Peyer's patch (tissue), 4 donors: Measurements from ENCODE around the gene FBLL1. TPM values are rescaled to one million over a fixed set of nuclear protein-coding genes. Genes with fewer than 3 reads are reported as not detected.

Experiments used
- DNase-seq, 3 donors: peaks; one replicate each; pipeline ENCODE4 v3.0.0-alpha.2; 2017 to 2019
- H3K27ac ChIP-seq, 4 donors: fragments of 200-600 bp; sonication (generic); one replicate each; pipeline ENCODE4 v1.5.1; 2016 to 2019
- H3K27me3 ChIP-seq, 2 donors: fragments of 200-600 bp; sonication (generic); one replicate each; pipeline ENCODE4 v1.5.1; 2019
- H3K36me3 ChIP-seq, 3 donors: fragments of 200-600 bp; sonication (generic); one replicate each; pipeline ENCODE4 v1.5.1; 2016 to 2019
- H3K4me1 ChIP-seq, 4 donors: fragments of 200-600 bp; sonication (generic); one replicate each; pipeline ENCODE4 v1.5.1; 2016 to 2019
- H3K4me3 ChIP-seq, 4 donors: fragments of 200-600 bp; sonication (generic); 1 replicate in 3 of 4; 2 replicates in 1 of 4; pipeline ENCODE4 v1.5.1; 2016 to 2019; ENCODE audit warnings: mild to moderate bottlenecking in 1 of 4
- H3K9me3 ChIP-seq, 4 donors: fragments of 200-600 bp; sonication (generic); one replicate each; pipeline ENCODE4 v1.5.1; 2016 to 2019; ENCODE audit warnings: mild to moderate bottlenecking in 1 of 4
- CTCF ChIP-seq, 6 experiments: fragments of 450-650 bp in 4 of 6; fragments of 200-600 bp in 2 of 6; sonication (generic) in 1 of 6; IDR thresholded peaks; one replicate each; pipeline ENCODE4 v1.5.1; 2017 to 2019; ENCODE audit warnings: antibody characterized with exemption in 6 of 6, mild to moderate bottlenecking in 3 of 6, moderate library complexity in 1 of 6
- POLR2A ChIP-seq, 2 donors: fragments of 450-650 bp; IDR thresholded peaks; one replicate each; pipeline ENCODE4 v1.5.1; 2017; ENCODE audit warnings: antibody characterized with exemption in 2 of 2, mild to moderate bottlenecking in 2 of 2, moderate library complexity in 2 of 2
- small RNA-seq, 2 donors: library from RNA; depleted of rRNA; stranded (forward); fragments of <200 nt; gene quantifications; one replicate each; pipeline ENCODE3, GENCODE V24; 2016
- total RNA-seq, 4 donors: library from RNA; depleted of rRNA; stranded (reverse); fragments of >200 nt; gene quantifications; one replicate each; pipeline ENCODE4 v1.1.0, GENCODE V29; 2016

Gene FBLL1
- total RNA-seq, 4 donors from 2014 or later = 1.8 to 1.9 TPM; not detected in 2

GRCh38 chr5:168579488-168580226, 50.6 kb downstream of the FBLL1 start:
- Histone ChIP-seq H3K9me3 (no peaks in the 10 kb centered on the region), H3K27ac (peak overlapping the region; percentile 93 to 98 (median 96)), H3K36me3 (no peaks in the 10 kb centered on the region), H3K4me1 (peaks cover 0 to 26% (median 4%) of the 10 kb centered on the region in 4 donors), H3K4me3 (peak overlapping the region; percentile 77 to 97 (median 94)), H3K27me3 (no peaks in the 10 kb centered on the region)
- peak; percentile 97 to 99 (median 98) for DNase-seq
- no peak for TF ChIP-seq CTCF (IDR thresholded peaks at IDR 0.05)
- peak in 1 of 2 donors; percentile 89 for TF ChIP-seq POLR2A (IDR thresholded peaks at IDR 0.05)

- Histone ChIP-seq H3K4me3 (peak overlapping the region; percentile 77 to 97 (median 94)), H3K27me3 (no peaks in the 10 kb centered on the region), H3K4me1 (peaks cover 0 to 22% (median 4%) of the 10 kb centered on the region in 4 donors), H3K9me3 (no peaks in the 10 kb centered on the region), H3K27ac (peak overlapping the region; percentile 93 to 98 (median 96)), H3K36me3 (no peaks in the 10 kb centered on the region)
- TF ChIP-seq CTCF (IDR thresholded peaks at IDR 0.05) (no peak), POLR2A (IDR thresholded peaks at IDR 0.05) (no peak)
- no peak for DNase-seq
Observed at GRCh38 chr5:168580227-168580508, 51.1 kb downstream of the FBLL1 start.

Small RNA genes lying within 50 kb of the gene (small RNA-seq; reads per million reads assigned to genes)
- 0.35 to 0.51 reads per million in 2 donors for gene MIR103A1

Other genes with a start within 250 kb of the FBLL1 start
- 10 to 100 TPM; 47.0 to 63.2 (median 52.8) TPM for gene WWC1, start 237.7 kb upstream of the FBLL1 start, total RNA-seq
- 100 to 1,000 TPM in 3 of 4 donors, 10 to 100 TPM in 1; 81.5 to 115 (median 108) TPM for gene RARS1, start 42.8 kb upstream of the FBLL1 start, total RNA-seq
- 10 to 100 TPM; 29.7 to 94.8 (median 73.1) TPM for gene PANK3, start 50.1 kb downstream of the FBLL1 start, total RNA-seq